Posterior vena cava (tissue), 2 donors: ENCODE data around the gene LETM1. TPM values are rescaled to one million over a fixed set of nuclear protein-coding genes. Genes with fewer than 3 reads are reported as not detected.

ENCODE experiments used
- DNase-seq: peaks from one replicate; pipeline ENCODE4 v3.0.0-alpha.2; 2020; ENCODE audit warnings: low spot score
- intact Hi-C, 2 donors: fragments of 100-400 bp; cut with DNase I; formaldehyde crosslinking; loops; one replicate each; pipeline versions ENCODE4 v1.14.1 to v1.14.2; 2022 to 2023
- total RNA-seq, 2 donors: library from RNA; stranded (reverse); fragmentation: NEBNext Ultra II Directional; extraction: Animal tissue kit (Norgen Biotek cat#: 25700); gene quantifications; one replicate each; pipeline ENCODE4 v1.2.1, GENCODE V29; 2021
- donor health status: DM: yes; HTN: yes; CAD: no.
- donor health status: DM: yes; HTN: yes; CAD: no.

The LETM1 gene
- total RNA-seq, 2 donors from 2014 or later, result 22.0 to 25.7 TPM

DNA sequence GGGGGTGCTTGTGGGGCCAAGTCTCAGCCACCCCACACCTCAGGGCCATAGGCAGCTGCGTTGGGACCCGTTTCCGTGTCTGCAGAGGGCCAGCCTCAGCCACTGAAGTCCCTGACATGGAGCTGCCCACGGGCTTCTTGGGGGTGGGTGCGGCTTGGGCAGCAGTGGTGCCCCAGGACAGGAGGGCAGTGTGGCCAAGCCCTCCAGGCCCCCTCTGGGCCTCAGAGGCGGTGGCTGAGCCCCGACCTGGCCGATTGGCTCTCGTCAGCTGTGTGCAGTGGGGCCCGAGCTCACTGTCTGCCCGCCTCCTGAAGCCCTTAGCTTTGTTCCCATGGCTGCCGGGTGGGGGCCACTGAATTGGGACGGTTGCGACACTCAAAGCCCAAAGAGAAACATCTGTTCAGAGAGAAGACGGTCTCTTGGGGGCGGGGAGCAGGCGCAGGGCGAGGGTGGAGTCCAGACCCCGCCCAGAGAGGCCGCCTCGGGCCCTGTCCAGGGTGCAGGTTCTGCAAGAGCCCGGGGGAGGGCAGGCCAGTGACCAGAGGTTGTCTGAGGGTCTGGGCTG lies 53.7 kb downstream of the LETM1 start:
- no peak for DNase-seq
- intact Hi-C loops, result no loop called here

DNA sequence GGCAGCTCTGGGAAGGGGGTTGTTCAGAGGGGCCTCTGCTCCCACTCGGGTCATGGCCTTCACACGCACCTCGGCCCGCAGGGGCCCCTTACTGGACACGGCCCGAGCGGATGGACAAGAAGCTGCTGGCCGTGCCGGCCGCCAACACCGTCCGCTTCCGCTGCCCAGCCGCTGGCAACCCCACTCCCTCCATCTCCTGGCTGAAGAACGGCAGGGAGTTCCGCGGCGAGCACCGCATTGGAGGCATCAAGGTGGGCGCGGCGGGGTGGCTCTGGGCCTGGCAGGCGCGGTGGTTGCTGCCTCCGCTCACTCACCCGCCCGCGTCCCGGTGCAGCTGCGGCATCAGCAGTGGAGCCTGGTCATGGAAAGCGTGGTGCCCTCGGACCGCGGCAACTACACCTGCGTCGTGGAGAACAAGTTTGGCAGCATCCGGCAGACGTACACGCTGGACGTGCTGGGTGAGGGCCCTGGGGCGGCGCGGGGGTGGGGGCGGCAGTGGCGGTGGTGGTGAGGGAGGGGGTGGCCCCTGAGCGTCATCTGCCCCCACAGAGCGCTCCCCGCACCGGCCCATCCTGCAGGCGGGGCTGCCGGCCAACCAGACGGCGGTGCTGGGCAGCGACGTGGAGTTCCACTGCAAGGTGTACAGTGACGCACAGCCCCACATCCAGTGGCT lies 54.5 kb downstream of the LETM1 start:
- intact Hi-C loops, result no loop called here
- no peak for DNase-seq

DNA sequence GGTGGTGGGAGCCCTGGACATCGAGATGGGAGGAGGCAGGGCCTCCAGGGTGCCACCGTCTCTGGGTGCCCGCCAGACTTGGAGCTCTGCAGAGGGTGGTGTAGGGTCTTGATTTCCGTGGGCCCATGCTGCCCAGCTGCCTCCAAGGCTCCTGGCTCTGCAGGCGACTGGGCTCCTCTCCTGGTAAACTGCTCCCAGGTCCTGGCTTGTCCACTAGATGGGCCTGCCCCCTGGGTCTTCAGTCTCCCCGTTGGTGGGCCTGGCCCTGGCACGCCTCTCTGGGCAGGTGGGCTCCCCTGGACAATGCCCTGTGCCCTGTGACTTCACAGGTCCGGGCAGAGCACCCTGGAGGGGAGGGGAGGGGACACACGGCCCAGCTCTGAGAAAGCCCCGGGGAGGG lies 55.2 kb downstream of the LETM1 start:
- no peak for DNase-seq
- intact Hi-C loops, result no loop called here

DNA sequence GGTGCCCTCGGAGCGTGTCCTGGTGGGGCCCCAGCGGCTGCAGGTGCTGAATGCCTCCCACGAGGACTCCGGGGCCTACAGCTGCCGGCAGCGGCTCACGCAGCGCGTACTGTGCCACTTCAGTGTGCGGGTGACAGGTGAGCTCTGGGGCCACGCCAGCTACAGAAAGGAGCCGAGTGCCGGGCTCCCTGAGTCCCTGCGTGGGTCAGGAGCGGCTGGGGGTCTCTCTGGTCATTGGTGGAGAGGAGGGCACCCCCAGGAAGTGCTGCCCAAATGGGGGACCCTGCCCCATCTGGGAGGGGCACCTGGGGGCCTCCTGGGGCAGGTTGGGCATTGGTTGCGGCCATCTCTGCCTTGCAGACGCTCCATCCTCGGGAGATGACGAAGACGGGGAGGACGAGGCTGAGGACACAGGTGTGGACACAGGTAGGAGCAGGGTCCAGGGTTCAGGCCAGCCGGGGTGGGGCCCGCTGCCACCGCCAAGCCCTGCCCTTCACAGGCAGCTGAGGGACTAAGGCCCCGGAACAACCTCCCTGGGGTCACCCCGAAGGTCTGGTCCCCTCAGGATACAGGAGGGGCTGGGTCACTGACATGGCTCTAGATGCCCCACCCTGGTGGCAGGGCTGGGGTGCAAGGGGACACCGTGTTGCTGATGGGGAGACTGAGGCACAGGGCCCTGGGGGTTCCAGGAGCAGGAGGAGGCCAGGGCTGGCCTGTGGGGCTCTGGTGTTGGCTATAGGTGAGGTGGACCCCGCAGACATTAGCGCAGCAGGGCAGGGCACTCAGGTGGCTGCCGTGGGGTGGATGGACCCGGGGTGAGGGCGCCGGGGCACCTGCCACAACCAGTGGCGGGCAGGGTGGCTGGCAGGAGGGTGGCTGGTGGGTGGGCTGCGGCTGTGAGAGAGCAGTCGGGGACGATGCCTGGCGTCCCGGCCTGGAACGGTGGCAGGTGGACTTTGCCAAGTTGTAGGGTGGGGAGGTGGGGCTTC lies 56.3 kb downstream of the LETM1 start:
- intact Hi-C loops, result loop anchor here in 1 of 2 donors (5.0 kb wide), 1 partner anchor 1323 kb away; no protein-coding TSS in a partner anchor
- DNase-seq, result no peak

DNA sequence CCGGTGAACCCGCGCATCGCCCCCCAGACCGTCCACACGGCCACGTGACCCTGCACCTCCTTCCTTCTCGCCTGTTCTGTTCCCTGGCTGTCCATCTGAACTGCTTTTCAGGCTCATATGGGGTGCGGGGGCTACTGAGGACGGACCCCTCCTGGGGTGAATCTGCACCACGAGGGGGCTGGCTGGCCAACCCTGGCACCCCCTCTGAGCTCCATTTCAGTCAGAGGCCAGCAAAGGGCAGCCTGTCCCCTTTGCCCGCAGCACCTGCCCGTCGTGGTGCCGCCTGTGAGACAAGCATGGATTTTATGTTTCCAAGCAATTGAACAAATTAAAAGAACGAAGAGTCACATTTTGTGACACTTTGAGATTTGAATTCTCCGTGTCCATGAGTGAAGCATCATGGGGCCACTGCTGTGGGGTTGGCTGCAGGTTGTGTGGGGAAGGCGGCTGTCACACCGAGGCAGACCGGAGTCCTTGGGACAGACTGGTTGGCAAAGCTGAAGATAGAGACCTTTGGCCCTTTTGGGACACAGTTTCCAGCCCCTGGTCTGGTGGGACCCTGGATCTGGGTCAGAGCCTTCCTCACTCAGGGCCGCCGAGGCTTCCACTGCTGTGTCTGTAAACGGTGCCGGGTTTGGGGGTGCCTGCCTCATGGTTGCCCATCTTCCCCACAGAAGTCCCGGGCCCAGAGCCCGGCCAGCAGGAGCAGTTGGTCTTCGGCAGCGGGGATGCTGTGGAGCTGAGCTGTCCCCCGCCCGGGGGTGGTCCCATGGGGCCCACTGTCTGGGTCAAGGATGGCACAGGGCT lies 57.2 kb downstream of the LETM1 start:
- intact Hi-C loops, result loop anchor here in 1 of 2 donors (5.0 kb wide), 1 partner anchor 1324 kb away; no protein-coding TSS in a partner anchor
- DNase-seq, result no peak

DNA sequence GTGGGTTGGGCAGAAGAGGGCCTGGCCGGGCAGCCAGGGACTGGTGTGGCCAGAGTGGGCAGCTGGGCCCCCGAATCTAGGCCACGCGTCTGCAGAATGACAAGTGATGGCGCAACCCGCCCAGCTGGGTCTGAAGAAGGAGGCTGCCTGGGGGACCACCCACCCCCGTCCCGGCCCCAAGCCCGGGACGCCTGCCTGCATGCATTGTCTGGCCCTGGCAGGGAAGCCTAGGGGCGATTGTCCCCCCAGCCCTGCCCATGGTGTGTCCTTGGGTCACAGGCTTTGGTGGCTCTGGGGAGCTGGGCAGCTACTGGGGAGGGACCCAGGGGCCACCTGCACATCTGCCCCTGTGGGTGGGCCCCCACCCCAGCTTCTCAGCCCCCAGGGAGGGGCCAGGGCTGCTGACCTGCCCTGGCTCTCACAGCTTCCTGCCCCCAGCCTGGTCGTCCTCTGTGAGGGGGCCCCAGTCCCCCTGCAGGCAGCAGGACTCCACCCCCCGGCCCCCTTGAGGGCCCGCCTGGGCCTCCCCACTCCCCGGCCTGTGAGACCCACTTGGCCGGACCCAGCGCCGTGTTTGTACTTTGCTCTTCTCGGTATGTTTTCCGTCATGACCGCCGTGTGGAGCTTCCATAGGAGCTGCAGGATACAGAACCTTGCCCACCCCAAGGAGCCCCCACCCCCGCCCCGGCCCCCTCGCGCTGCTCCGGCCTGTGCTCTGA lies 57.9 kb downstream of the LETM1 start:
- intact Hi-C loops, result loop anchor here in 1 of 2 donors (5.0 kb wide), 1 partner anchor 1324 kb away; no protein-coding TSS in a partner anchor
- DNase-seq, result no peak

DNA sequence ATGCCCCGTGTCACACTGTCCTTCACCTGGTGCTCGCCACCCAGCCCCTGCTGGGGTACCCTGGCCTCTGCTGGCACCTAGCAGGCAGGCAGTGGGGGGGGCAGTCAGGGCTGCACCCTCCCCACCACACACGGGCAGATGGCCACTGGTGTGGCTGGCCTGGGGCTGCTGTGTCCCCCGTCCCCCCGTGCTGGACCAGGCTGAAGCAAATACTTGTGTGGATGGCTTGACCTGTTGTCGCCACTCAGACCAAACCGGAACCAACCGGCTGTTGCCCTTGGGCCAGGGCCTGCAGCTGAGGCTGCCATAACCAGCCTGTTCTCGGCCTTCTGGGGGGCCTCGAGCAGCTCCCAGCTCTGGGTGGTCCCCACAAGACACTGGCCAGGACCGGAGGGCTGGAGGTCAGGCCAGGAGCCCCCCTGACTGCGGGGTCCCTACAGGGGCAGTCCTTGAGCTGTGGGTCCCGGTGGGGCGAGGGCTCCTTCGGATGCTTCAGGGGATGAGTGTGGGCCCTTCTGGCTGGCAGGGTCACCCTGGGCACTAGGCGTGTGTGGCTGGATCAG lies 58.6 kb downstream of the LETM1 start:
- intact Hi-C loops, result loop anchor here in 1 of 2 donors (5.0 kb wide), 1 partner anchor 1325 kb away; no protein-coding TSS in a partner anchor
- DNase-seq, result no peak

DNA sequence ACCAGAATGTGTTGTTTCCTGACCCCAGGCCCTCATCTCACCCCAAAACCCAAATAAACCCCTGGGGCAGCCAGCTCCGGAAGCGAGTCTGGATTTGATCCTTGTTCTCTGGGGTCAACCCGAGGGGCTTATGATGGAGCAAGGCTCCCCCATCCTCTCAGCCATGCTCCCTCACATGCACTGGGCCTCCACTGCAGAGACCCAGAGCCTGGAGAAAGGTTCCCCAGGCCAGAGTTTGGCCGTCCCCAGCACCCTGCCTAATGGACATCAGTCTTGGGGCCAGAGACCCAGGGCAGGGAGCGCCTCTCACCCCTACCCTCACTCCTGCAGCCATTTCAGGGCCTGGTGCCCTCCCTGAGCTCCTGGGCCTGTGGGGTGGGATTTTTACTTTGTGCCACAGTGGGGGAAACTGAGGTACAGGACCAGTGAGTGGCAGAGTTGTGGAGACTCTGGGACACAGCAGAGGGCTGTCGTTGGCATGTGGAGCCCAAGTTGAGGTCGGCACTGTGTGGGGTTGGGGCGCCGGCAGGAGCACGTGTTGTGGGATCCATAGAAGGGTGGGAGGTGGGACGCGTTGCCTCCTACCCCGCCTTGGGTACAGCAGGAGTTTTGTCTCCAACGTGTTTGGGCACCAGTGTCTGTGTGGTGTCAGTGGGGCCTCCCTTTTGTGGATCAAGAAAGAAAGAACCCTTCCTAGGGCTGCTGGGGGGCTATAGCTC lies 59.3 kb downstream of the LETM1 start:
- no peak for DNase-seq
- intact Hi-C loops, result loop anchor here in 1 of 2 donors (5.0 kb wide), 1 partner anchor 1326 kb away; no protein-coding TSS in a partner anchor

DNA sequence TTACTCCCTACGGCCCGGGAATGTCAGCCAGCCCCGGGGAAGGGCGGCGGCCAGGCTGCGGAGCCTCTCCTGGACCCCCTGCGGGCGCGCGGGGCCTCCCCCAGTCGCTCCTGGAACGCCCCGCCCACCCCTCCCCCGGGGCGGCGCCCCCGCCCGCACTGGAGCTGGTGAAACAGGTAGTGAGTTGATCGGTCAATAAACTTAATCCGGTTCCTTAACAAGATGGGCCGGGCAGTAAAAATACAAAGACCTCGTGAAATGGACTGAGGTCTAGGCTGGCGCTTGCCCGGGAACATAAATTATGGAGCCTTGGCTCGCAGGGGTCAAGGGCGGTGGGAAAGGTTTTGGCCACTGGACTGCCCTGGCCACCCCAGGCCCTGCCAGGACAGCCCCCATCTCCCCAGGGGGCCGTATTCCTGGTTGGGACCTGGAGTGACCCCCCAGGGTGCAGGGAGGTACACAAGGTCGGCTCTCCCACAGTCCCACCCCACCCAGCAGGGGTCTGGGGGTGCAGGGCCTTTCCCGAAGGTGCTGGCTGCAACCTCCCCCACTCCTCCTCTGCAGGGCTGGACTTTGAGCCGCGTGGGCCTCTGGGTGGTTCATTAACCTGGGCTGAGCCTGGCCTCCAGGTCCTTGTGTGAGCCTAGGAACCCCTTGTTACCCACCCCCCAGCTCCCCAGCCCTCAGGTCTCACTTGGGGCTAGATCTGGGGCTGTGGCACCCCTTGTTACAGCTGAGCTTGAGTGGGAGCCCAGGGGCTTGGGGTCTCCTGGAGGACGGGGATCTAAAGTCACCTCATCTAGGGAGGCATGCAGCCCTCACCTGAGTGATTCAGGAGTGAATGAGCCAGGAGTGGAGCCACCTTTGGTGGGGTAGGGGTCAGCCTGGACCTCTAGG lies 60.4 kb downstream of the LETM1 start:
- intact Hi-C loops, result loop anchor here in 1 of 2 donors (5.0 kb wide), 1 partner anchor 1327 kb away; no protein-coding TSS in a partner anchor
- no peak for DNase-seq

DNA sequence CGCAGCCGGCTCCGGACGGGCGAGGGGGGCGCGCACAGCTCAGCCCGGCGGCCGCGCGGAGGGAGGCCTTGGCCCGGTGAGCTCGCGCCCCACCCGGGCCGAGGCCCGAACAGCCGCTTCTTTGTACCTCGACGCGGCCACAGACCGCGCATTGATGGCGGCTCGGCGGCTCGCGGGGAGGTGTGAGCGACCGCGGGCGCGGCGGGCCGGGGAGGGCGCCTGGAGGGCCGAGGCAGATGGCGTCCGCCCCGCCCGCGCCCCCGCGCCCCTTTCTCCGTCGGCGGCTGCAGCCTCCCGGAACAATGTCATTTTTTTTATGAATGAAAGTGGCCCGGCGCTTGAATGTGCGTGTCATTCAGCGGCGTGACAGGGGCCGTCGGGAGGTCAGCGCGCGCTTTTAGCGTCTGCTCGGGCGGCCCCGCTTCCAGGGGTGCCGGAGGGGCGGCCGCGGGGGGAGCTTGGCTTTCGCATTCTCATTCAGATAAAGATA lies 61.1 kb downstream of the LETM1 start:
- no peak for DNase-seq
- intact Hi-C loops, result loop anchor here in 1 of 2 donors (5.0 kb wide), 1 partner anchor 1327 kb away; no protein-coding TSS in a partner anchor

DNA sequence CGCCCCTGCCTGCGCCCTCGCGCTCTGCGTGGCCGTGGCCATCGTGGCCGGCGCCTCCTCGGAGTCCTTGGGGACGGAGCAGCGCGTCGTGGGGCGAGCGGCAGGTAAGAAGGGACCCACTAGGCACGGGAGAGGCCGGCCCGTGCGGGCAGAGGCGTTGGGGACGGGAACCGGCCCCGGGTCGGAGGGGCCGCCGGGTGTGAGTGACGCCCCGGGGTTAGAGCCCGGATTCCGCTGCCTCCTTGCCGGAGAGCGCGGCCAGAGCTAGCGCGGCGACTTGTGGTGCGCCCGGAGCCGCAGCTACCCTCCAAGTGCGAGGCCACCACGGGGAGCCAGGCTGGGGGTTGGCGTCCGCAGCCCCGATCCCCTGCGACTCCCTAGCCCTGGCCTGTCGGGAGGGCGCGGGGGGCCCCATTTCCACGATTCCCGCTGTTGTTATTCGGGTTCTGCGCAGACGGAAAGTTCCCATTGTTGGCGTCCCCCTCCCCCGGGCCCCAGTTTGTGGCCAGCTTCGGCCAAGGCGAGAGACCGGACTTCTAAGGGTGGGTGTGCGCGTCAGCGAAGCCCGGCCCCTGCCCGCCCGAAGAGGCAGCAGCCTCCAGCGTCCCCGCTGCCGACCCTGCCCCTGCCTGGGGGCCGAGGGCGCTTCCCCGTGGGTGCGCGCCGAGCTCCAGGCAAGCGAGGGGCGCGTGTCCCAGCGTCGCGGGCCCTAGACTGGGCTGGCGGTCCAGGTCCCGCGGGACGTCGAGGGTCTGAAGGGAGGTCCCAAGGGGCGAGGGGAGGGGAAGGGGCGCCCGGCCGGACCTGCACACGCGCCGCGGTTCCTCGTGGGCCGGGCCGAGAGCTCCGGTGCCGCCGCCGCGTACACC lies 61.8 kb downstream of the LETM1 start:
- DNase-seq, result no peak
- intact Hi-C loops, result no loop called here

DNA sequence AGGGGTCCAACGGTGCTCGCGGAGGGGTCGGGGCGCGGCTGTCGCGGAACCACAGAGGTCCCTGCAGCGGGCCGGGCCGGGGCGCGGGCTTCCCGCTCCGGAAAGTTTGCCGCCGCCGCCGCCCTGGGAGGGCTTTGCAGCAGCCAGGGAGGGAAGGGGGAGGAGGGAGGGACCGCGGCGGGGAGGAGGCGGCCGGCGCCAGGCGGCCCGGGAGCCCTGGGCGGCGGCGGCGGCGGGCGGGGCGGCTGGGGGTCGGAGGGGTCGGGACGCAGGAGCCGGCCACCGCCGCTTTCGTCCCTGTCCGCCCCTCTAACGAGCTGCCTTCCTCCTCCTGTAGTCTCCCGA lies 62.5 kb downstream of the LETM1 start:
- no peak for DNase-seq
- intact Hi-C loops, result no loop called here

DNA sequence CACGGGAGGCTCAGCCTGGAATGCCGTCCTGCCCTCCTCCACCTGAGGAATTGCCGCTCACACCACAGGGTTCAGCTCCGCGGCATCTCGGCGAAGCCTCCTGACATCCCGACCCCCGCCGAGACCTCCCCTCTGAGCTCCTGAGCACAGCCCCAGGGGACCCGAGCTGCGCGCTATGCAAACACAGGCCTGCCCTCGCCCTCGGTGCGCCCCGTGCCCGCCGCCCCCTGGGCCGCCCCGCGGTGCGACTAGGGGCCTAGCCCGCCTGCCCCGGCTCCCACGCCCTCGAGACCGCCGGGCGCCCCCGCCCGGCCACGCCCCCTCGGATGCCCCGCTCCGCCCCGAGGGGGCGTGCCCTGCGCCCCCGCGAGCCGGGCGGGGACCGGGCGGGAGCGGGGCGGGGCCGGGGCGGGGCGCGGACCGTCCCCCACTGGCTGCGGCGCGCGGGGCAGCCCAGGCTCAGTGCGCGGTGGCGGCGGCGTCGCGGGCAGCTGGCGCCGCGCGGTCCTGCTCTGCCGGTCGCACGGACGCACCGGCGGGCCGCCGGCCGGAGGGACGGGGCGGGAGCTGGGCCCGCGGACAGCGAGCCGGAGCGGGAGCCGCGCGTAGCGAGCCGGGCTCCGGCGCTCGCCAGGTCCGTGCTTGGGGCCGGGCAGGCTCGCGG lies 63.0 kb downstream of the LETM1 start, which contains the start of gene FGFR3:
TSS of gene FGFR3 (plus strand) at position 462 of the 664 bp plus-strand sequence. CDS start 642 bp downstream, outside the sequence.
- intact Hi-C loops, result no loop called here
- no peak for DNase-seq

DNA sequence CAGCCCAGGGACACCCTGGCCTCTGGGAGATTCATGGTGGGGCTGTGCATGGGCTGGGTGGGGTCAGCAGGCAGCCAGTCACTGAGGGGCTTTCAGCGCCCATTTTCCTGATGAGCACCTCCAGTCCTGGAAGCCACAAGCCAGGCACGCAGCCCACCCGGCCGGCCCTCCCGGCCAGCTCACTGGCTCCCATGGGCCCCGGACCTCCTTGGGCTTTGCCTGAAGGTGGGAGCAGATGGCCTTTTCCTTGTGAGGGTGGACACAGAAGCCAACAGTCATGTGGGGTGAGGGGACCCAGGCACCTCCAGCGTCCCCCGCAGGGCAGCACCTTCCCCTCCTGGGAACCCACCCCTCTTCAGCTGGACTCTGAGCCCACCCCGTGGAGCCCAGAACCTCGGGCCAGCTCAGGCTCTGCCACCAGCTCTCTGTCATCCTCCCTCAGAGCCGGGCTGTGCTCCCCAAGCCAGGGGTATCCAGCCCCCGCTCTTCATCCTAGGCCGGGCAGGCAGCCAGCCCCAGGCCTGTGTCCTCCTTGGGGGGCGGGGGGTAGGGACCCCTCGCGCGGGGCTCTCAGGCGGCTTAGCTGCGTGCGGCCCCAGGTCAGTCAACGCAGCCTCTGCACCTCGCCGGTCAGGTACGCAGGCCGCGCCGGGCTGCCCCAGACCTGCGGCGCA lies 63.7 kb downstream of the LETM1 start:
- intact Hi-C loops, result no loop called here
- DNase-seq, result no peak
